Measurements from ENCODE around the gene LAMC2.

The LAMC2 gene

DNA sequence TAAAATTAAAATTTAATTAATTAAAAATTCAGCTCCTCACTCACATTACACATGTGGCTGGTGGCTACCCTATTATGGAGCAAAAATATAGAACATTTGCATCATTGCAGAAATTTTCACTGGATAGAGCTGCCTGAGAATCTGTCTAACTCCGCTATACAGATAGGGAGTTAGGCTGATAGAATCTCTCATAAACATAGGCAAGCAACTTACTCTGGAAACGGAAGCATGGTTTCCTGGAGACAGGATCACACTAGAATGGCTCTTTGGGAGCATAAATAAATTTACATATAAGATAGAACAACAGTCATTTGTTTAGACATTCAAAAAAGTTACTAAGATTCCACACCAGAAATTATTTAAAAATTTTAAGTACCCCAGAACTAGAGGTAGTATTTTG, 12.2 kb upstream of the LAMC2 start:
- DNase-seq (ENCODE audit: low read depth) = no peak

DNA sequence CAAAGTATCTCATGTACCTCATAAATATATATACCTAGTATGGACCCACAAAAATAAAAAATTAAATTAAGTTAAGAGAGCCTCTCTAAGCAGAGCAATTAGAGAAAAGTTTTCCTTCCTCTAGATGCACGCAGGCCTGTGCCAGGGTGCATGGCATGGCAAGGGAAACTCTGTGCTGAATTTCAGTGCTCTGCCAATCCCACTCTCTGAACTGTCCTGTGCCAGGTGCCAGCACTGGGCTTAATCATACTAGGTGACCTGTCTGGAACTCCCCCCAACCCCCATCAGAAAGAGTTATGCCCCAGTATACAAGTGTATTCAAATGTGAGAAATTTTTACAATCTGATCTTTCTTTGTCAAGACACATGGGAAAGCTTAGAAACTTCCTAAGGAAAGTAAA, 10.4 kb upstream of the LAMC2 start:
- DNase-seq (ENCODE audit: low read depth) = no peak

DNA sequence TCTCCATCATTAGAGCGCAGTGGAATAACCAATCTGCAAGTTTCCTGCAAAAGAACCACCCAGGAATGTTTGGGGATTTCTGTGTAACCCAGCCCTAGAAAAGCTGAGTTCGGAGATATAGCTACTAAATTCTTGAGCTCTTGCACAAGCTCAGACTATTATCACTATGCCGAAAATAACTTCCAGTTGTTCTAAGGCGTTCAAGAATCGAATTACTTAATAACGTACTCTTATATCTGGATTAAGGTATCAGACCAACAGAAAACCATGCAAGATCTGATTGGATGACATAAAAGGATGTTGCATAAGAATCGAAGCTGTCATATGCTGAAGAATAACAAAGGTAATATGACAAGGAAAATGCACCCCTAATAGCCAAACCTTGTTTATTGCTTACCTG, 7.5 kb upstream of the LAMC2 start:
- DNase-seq (ENCODE audit: low read depth) = no peak

DNA sequence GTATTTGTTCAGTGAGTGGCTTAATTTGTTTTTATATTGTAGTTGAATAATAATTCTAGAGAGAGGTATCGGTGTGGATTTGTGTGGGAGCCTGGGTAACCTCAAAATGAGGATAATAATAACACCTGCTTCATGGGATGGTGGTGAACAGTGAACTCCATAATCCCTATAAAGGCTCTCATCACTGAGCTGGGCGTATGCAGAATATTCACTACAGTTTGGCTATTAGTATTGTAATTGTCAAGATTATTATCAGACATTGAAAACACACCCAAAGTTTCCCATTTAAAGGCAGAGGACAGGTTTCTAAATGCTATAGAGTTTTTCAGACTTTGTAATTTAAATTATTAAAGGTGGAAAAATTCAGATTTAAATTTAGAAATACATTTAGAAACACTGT, 7.0 kb upstream of the LAMC2 start:
- DNase-seq (ENCODE audit: low read depth) = no peak

DNA sequence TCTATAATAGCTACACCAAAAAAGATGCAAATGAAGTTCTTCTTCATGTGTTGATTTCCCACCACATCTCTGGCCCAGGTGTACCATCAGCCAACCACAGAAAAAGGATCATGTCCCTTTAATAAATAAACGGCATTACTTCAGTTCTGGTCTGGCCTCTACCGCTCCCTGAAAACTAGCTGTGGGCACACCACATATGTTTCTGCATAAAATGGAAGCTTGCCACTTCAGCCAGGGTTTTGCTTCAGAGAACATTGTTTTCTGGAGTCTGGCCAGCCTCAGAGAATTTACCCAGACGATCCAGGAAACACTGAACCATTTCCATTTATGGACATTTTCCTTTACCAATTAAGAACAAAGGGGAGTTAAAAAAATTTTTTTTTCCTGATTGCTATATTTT, 5.8 kb upstream of the LAMC2 start:
- DNase-seq (ENCODE audit: low read depth) = no peak

DNA sequence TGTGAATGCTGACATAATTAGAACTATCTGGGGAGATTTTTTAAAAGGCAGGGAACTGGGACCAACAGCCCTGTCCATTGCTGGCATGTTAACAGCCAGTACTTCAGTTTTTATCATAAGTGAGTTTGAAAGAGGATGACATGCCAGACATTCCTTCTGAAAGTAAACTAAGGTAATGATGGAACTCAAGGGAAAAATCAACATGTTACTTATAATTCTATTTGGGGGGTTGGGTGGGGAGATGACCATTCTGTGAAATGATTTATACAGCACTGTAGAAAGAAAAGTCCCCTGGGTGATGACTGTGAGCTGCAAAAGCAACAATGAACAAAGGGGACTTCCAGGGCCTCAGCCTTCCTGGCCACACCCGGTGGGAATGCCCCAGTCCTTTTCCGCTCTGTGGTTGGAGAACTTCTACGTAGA, 5.4 kb upstream of the LAMC2 start:
- DNase-seq (ENCODE audit: low read depth) = no peak

DNA sequence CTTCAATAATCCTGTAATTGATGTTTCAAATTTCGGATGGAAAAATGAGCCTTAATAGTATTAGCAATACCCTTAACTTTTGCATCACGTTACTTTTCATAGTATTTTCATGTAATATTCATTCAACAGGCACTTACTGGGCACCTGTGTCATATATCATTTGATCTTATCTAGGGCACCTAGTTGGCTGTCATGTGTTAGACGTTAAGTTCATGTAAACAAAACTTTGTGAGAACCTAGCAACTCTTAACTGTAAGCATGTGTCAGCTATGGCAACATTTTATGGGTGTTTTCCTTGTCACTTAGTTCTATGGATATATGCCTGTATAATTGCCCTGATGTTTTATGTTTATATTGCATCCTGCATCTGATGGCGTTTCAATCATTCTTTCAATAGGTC, 777 bp downstream of the LAMC2 start:
- DNase-seq (ENCODE audit: low read depth) = no peak

DNA sequence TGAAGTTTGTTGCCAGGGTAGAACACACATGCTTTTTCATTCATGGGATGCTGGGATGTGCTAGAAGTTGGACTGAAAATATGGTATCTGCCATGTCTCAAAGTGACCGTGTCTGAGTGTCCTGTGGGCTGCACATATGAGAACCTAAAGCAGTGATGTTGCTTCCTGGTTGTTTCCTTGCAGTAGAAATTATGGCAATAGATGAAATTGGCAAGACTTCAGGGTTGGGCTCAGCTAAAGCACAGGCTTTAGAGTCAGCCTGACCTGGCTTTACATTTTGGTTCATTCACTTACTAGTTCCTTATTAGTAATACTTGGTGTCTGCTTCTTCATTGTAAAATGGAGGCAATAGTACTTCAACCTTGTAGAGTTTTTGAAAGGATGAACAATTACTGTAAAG, 2.2 kb downstream of the LAMC2 start:
- DNase-seq (ENCODE audit: low read depth) = no peak

DNA sequence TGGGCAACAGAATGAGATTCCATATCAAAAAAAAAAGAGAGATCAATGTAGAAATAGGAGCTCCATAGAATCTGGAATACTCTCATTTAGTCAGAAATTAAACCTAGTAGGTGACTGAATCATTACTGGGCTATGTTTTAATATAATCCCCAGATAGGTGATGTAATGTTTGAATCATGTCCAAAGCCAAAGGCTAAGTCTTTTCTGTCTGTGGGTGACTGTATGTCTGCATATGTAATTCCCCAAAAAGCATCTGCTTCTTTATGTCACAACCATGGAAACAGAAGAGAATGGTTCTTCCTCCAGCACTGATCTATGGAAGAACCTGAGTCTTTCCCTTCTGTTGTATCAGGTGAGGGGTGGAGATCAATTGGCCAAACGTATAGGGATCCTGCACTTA, 5.8 kb downstream of the LAMC2 start:
- no peak for DNase-seq (ENCODE audit: low read depth)

DNA sequence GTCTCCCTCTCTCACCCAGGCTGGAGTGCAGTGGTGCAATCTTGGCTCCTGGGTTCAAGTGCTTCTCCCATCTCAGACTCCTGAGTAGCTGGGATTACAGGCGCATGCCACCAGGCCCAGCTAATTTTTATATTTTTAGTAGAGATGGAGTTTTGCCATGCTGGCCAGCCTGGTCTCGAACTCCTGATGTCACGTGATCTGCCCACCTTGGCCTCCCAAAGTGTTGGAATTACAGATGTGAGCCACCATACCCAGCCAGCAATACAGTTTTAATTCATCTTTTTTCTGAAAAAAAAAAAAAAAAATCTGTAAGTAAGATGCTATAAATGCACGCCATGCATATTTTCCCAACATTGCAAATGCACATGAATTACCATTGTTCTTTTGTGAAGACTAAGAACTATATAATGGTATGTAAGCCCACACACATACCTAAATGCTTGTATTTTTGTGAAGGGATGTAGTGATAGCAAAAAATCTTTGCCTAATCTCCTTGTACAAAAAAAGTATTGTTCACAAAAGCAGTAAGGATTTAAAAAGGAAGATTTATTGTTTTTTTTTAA, 8.0 kb downstream of the LAMC2 start:
- DNase-seq (ENCODE audit: low read depth) = no peak

DNA sequence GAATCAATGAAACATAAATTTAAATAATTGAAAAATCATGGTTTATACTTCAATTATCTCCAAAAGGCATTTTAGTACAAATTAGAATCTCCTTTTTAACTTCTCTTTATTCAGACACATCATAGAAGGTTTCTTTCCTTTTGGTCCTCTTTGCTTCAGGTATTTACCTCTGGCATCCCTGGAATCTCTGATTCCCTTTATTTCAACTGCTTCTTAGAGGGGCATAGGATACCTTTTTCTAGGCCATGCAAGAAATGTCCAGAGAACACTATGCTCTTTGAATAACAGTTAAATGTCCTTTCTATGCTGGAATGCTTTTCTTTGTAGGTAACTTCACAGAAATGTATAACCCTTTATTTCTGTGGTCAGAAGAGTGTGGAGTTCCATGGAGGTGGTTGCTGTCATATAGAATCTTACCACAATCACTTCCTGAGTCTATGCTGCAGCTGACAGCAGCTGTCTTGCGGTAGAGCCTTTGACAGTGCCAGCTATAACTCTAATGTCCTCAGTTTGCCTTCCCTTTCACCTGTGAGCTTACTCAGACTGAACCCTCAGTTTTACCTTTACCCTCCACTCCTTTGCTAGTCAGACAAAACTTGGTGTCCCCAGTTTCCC, 8.6 kb downstream of the LAMC2 start:
- DNase-seq (ENCODE audit: low read depth) = no peak

DNA sequence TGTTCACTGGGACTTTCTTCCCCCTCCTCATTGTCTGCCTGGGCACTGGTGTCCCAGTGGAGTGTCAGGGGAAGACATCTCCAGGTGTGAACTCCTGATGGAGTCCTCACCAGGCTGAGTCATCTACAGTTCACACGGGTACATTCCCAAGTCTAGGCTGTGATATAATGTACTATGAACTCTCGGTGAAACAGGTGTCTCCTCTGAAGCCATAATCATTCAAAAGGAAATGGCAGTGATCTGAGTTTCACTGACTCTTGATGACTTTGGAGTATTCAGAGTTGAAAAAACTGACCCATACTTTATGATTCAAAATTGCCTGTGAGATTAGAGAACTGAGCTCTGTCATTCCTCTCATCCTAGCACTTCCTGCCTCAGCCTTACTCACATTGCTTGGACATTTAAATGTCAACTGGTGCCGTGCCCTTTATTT, 9.1 kb downstream of the LAMC2 start:
- no peak for DNase-seq (ENCODE audit: low read depth)

DNA sequence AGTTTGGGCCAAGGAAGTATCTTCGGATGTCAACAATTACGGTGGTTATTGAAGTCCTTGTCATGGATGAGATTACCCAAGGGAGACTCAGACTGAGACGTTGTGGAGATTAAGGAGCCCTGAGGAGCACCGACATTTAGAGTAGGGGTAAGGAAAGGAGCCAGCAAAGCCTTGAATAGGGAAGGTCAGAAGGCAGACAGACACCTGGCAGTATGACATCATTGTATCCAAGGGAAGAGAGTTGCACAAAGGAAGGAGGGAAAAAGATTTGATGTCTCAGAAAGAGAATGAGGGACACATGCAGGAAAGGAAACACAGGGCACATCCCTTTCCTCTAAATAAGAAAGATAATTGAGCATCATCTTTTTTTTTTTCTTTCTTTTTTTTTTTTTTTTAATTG, 11.7 kb downstream of the LAMC2 start:
- DNase-seq (ENCODE audit: low read depth) = no peak

DNA sequence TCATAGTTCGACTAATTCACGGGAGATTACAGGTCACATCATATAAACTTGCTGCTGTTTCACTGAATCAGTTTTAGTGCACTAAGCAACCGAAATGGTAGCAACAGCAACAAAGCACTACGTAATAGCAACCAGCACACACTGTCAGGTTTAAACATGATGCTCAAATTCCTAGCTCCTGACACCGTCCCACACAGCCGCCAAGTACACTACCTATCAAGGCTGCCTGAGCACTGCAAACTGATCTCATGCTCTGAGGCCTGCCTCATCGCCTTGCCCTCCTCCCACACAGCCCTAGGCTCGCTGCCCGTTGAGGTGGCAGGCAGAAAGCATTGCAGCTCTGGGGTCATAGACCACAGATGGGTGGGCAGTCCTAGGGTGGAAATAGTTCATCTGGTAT, 12.4 kb downstream of the LAMC2 start:
- no peak for DNase-seq (ENCODE audit: low read depth)

DNA sequence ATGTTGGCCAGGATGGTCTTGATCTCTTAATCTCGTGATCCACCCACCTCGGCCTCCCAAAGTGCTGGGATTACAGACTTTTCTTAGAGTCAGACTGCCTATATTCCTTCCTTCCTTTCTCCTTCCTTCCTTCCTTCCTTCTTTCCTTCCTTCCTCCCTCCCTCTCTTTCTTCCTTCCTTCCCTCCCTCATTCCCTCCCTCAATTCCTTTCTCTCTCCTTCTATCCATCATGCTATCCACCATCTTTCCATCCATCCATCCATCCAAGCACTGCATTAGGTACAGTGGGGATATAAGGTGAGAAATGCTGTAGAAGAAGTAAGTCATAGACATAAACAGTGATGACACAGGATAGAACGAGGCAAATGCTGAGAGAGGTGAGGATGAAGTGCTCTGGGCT, 13.2 kb downstream of the LAMC2 start:
- no peak for DNase-seq (ENCODE audit: low read depth)

DNA sequence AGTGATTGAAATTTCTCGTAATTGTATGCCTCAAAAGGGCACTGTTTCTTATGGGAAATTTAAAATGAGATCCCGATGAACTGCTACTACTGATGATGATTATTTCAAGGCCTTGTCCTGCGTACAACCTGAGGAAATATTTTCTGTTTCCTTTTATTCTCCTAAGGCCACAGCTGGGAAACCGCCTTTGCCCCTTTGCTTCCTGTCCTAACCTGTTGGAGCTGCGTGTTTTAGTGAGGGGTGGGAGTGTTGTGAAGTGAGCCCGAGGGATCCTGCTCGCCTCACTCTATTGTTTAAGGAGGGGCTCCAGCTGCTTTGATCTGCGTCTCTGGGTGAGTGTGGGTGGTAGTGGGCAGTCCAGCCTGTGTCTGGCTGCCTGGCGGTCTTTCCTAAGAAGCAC, 14.4 kb downstream of the LAMC2 start:
- no peak for DNase-seq (ENCODE audit: low read depth)

DNA sequence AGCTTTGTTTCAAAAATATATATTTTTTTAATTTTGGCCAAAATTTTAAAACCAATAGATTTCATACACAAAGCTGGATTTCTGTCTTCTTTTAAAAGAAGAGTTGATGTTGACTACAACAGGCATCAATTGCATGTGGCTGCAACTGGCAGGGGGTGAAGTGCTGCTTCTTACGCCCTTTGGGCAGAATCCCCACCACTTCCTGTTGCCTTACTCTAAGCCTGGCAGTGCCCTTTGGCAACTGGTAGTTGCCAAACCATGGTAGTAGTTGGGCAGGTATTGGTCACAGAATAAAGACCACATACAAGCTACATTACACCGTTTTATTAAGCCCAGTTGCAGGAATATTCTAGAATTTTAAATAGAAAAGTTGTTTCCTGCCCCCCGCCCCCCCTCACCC, 17.0 kb downstream of the LAMC2 start:
- no peak for DNase-seq (ENCODE audit: low read depth)

DNA sequence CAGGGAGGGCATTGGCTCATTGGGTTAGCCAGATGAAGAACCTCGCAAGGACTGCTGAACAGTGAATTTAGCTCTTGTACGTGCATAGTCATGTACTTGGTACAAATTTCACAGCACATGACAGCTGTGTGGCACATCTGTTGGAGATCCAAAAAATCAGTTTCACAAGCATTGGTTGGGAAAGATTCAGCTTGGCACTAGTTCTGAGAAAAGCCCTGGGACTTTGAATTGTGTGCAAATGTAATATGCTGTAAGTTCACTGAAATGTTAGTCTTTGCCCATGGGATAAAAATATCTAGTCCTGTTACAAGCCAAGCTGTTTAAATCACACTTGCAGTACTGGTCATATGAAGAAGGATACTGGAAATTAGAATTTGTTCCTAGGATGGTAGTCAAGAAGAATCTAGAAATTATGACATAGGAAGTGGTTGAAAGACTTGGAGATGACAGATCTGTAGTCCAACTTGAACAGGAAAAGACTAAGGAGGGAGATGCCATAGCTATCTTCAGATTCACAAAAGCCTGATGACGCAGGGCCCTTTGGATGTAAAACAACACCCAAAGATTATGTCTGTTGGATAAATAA, 19.2 kb downstream of the LAMC2 start:
- DNase-seq (ENCODE audit: low read depth) = no peak

DNA sequence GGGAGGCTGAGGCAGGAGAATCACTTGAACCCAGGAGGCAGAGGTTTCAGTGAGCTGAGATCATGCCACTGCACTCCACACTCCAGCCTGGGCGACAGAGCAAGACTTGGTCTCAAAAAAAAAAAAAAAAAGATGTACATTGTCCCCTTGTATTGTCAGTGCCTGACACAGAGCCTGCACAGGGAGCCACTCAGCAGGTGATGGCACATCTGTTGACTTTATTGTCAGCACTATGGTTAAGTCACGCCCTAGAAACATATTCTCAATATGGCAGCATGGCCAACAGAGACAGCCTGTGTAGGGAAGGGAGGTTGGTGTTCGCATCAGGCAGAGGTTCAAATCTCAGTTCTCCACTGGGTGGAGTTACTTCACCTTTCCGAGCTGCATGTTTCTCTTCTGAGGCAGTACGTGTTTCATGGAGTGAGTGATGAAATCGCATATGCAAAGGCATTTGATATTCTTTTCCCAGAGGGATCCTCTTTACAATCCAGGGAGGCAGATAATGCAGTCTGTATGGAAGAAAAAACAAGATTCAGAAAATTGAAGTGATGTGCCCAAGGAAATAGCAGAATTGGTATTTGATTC, 20.6 kb downstream of the LAMC2 start:
- no peak for DNase-seq (ENCODE audit: low read depth)

DNA sequence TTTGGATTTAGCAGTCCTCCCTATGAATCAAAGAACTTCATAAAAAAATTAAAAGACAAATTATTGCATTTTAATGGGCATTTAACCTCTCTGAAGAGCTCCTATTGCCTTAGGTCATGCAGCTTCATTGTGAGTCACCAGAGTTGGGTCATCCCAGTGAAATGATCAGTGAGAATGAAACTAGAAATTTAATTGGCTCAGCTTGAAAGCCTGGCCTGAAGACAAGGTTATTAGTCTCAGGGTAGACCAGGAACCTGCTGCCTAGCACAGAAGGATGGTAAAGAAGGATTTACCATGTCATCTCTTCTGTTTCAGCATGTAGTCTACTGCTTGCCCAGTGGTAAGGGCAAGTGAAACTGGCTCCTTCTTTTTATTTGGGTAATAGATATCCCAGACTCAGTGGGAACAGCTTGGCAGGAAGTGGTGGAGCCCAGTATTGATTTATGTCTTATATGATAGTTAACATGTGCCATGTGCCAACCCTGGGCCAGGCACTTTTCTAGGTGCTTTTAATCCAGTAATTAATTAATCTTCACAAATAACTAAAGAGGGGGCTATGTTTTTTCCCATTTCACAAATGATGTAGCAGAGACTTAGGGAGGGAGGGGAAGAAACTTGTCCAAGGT, 23.6 kb downstream of the LAMC2 start:
- no peak for DNase-seq (ENCODE audit: low read depth)

DNA sequence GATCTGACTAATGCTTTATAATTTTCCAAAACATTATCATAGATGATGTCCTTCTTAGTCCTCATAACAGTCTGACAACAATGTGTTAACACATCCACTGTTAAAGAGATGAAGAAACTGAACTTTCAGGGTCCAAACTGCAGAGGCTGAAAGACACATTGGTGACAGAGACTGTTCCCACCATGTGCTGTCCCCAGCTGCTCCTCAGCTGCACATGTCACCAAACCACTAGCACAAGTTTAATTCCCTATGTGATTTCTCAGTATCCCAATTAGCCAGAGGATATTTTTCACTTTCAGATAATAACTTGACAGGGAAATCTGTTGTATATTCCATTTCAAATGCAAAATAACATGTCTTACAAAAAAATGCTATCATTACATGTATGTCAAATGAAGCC, 24.6 kb downstream of the LAMC2 start:
- DNase-seq (ENCODE audit: low read depth) = no peak

DNA sequence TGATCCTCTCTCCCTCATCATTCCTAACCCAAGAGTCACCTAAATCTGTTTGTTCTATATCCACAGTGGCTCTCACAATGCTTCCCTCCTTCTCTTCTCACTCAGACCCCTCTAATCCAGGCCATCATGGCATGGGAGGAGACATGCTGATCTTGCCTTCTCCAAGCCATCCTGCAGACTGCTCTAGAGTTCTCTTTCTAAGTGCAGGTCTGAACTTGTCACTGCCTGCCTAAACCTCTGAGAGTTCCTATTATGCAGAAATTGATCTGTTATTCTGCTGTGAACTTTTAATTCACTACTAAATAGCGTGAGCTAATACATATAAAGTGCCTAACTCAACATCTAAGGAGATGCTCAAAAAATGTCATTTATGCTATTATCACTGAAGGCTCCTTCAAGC, 26.8 kb downstream of the LAMC2 start:
- no peak for DNase-seq (ENCODE audit: low read depth)
